Activated naive CD4-positive, alpha-beta T cell treated with anti-CD3 and anti-CD28 coated beads, Interleukin-2, amount 10 ng/mL, durations not matched to agents 7 days and 5 days (primary cell): ENCODE results near the gene RPL13A.
A peak's percentile ranks its signal among the peaks of the same experiment; 100 is the strongest.

ENCODE experiments used
- CTCF ChIA-PET: fragments of 350-600 bp; sonication (Branson Sonifier 250); formaldehyde crosslinking; loops from one replicate; lab custom pipeline; 2021; ENCODE audit warnings: antibody characterized with exemption; lab: Charles Lee
- DNase-seq: peaks from one replicate; pipeline ENCODE4 v3.0.0-alpha.2; 2020
- H3K27ac Mint-ChIP-seq: one replicate; pipeline ENCODE4 v1.8.0; 2021; ENCODE audit warnings: mild to moderate bottlenecking, moderate library complexity, mixed read lengths
- H3K27me3 Mint-ChIP-seq: one replicate; pipeline ENCODE4 v1.8.0; 2021; ENCODE audit warnings: mild to moderate bottlenecking, mixed read lengths
- H3K36me3 Mint-ChIP-seq: one replicate; pipeline ENCODE4 v1.8.0; 2021; ENCODE audit warnings: mixed read lengths
- H3K4me1 Mint-ChIP-seq: one replicate; pipeline ENCODE4 v1.8.0; 2021; ENCODE audit warnings: mixed read lengths
- H3K4me3 Mint-ChIP-seq: one replicate; pipeline ENCODE4 v1.8.0; 2021; ENCODE audit warnings: mild to moderate bottlenecking, moderate library complexity, mixed read lengths
- H3K9me3 Mint-ChIP-seq: one replicate; pipeline ENCODE4 v1.8.0; 2021; ENCODE audit warnings: mixed read lengths

Gene RPL13A

GRCh38 chr19:49475995-49476880 is 11.2 kb upstream of the RPL13A start:
- Mint-ChIP-seq H3K4me3 (peak overlapping the region; percentile 89), H3K27me3 (peaks cover 6% of the 10 kb centered on the region), H3K4me1 (peaks cover 51% of the 10 kb centered on the region), H3K27ac (peak overlapping the region; percentile 90), H3K36me3 (peaks cover 37% of the 10 kb centered on the region), H3K9me3 (no peaks in the 10 kb centered on the region)
- DNase-seq, result peak; percentile 89
- CTCF ChIA-PET, result interaction anchor here (0.6 to 1.4 kb wide), 14 partner anchors 9 to 205 kb away, joined by 3 to 13 read pairs (median 4); partner anchors contain the start of genes ALDH16A1, PIH1D1, RPL13A and RPS11

GRCh38 chr19:49479975-49480628 is 7.3 kb upstream of the RPL13A start:
- H3K4me3 Mint-ChIP-seq, result peak overlapping the region; percentile 31
- no peaks in the 10 kb centered on the region for H3K9me3 Mint-ChIP-seq
- peaks cover 50% of the 10 kb centered on the region for H3K36me3 Mint-ChIP-seq
- CTCF ChIA-PET, result no interaction called here
- H3K4me1 Mint-ChIP-seq, result peaks cover 48% of the 10 kb centered on the region
- no peak for DNase-seq
- H3K27me3 Mint-ChIP-seq, result no peaks in the 10 kb centered on the region
- H3K27ac Mint-ChIP-seq, result peak overlapping the region; percentile 49

GRCh38 chr19:49481020-49481683 is 6.3 kb upstream of the RPL13A start:
- no peak overlapping the region for H3K4me3 Mint-ChIP-seq
- no peaks in the 10 kb centered on the region for H3K27me3 Mint-ChIP-seq
- DNase-seq, result no peak

GRCh38 chr19:49486232-49486631 is 1.2 kb upstream of the RPL13A start:
- no peak overlapping the region for H3K4me3 Mint-ChIP-seq
- H3K9me3 Mint-ChIP-seq, result no peaks in the 10 kb centered on the region
- DNase-seq, result no peak
- peaks cover 8% of the 10 kb centered on the region for H3K27me3 Mint-ChIP-seq
- peaks cover 55% of the 10 kb centered on the region for H3K4me1 Mint-ChIP-seq
- peak overlapping the region; percentile 78 for H3K27ac Mint-ChIP-seq
- peaks cover 69% of the 10 kb centered on the region for H3K36me3 Mint-ChIP-seq
- CTCF ChIA-PET, result interaction anchor here (2.0 kb wide), 1 partner anchor 10 kb away, joined by 13 read pairs; no protein-coding TSS in a partner anchor

More at GRCh38 chr19:49481020-49481683, 6.3 kb upstream of the RPL13A start:
- peak overlapping the region; percentile 58 for H3K27ac Mint-ChIP-seq
- peaks cover 50% of the 10 kb centered on the region for H3K4me1 Mint-ChIP-seq
- H3K36me3 Mint-ChIP-seq, result peaks cover 48% of the 10 kb centered on the region
- CTCF ChIA-PET, result no interaction called here
- H3K9me3 Mint-ChIP-seq, result no peaks in the 10 kb centered on the region

GRCh38 chr19:49486710-49487276 is 615 bp upstream of the RPL13A start:
- Mint-ChIP-seq H3K36me3 (peaks cover 71% of the 10 kb centered on the region), H3K27me3 (peaks cover 8% of the 10 kb centered on the region), H3K4me1 (peaks cover 56% of the 10 kb centered on the region), H3K27ac (peak overlapping the region; percentile 97), H3K4me3 (peak overlapping the region; percentile 100), H3K9me3 (no peaks in the 10 kb centered on the region)
- CTCF ChIA-PET, result interaction anchor here (0.6 kb wide), 1 partner anchor 164 kb away, joined by 6 read pairs; no protein-coding TSS in a partner anchor
- no peak for DNase-seq

DNA sequence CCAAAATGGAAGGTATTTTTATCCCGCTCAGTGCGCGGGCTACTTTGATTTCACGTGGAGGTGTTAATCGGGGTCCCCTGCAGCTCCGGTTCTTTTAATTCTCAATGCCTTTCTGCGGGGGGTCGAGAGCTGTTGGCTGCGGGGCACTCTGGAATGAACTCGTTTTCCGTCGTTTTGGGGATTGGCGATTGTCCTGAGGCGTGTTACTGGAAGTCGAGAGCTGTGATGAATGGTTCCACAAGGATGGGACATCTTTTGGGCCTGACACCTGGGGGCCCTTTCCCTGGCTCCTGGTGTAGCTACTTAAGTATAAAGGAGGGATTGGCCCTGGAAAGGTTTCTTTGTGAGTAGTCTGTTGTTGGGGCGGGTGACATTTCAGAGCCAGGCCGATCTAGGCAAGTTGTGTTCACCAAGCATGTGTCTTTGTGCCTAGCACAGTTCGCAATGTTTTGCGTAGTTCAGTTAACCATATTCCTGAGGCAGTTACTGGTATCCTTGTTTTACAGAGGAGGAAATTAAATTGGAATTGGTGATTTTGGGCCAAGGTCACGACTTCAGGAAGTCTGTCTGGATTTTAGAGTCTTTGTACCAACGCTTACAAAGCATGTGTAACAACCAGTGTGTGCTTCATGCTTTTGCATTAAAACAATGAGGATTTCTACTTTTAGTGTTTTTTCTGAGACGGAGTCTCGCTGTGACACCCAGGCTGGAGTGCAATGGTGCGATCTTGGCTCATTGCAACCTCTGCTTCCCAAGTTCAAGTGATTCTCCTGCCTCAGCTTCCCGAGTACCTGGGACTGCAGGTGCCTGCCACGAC is 846 bp downstream of the RPL13A start:
- H3K4me1 Mint-ChIP-seq, result peaks cover 60% of the 10 kb centered on the region
- H3K4me3 Mint-ChIP-seq, result peak overlapping the region; percentile 100
- H3K27ac Mint-ChIP-seq, result peak overlapping the region; percentile 97
- CTCF ChIA-PET, result interaction anchor here (0.8 to 2.2 kb wide), 2 partner anchors 12 to 15 kb away, joined by 4 to 9 read pairs; partner anchors contain the start of gene FLT3LG
- peaks cover 79% of the 10 kb centered on the region for H3K36me3 Mint-ChIP-seq
- DNase-seq, result no peak
- H3K9me3 Mint-ChIP-seq, result no peaks in the 10 kb centered on the region
- peaks cover 8% of the 10 kb centered on the region for H3K27me3 Mint-ChIP-seq

DNA sequence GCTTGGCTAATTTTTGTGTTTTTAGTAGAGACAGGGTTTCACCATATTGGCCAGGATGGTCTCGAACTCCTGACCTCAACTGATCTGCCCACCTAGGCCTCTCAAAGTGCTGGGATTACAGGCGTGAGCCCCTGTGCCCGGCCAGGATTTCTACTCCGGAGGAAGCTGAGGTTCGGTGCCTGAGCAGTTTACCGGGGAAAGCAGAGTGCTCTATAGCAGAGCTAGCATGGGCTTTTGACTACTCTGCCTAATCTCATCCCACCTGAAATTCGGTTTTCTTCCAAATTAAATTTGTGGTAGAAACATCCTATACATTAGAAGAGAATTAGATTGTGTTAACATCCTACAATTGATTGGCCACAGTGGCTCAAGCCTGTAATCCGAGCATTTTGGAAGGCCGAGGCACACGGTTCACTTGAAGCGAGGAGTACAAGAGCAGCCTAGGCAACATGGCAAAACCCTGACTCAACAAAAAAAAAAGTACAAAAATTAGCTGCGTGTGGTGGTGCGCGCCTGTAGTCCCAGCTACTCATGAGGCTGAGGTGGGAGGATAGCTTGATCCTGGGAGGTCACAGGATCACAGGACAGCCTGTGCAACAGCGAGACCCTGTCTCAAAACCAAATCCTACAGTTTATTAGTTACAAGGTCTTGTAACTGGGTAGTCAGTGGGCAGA is 1.6 kb downstream of the RPL13A start:
- Mint-ChIP-seq H3K36me3 (peaks cover 78% of the 10 kb centered on the region), H3K4me1 (peaks cover 57% of the 10 kb centered on the region), H3K27me3 (peaks cover 8% of the 10 kb centered on the region), H3K27ac (peak overlapping the region; percentile 97), H3K4me3 (peak overlapping the region; percentile 100), H3K9me3 (no peaks in the 10 kb centered on the region)
- CTCF ChIA-PET, result interaction anchor here (1.4 to 2.2 kb wide), 2 partner anchors 16 to 58 kb away, joined by 3 to 9 read pairs; partner anchors contain the start of gene FLT3LG
- no peak for DNase-seq

- Mint-ChIP-seq H3K4me1 (peaks cover 57% of the 10 kb centered on the region), H3K36me3 (peaks cover 76% of the 10 kb centered on the region), H3K4me3 (peak overlapping the region; percentile 100), H3K9me3 (no peaks in the 10 kb centered on the region), H3K27me3 (peaks cover 8% of the 10 kb centered on the region), H3K27ac (peak overlapping the region; percentile 97)
- CTCF ChIA-PET, result interaction anchor here (1.0 to 1.4 kb wide), 2 partner anchors 13 to 57 kb away, joined by 3 to 4 read pairs; no protein-coding TSS in a partner anchor
- no peak for DNase-seq
Observed at GRCh38 chr19:49489601-49490167, 2.3 kb downstream of the RPL13A start.

- H3K4me3 Mint-ChIP-seq, result peak overlapping the region; percentile 100
- peak overlapping the region; percentile 60 for H3K27ac Mint-ChIP-seq
- no peaks in the 10 kb centered on the region for H3K9me3 Mint-ChIP-seq
- DNase-seq, result no peak
- peaks cover 8% of the 10 kb centered on the region for H3K27me3 Mint-ChIP-seq
- H3K4me1 Mint-ChIP-seq, result peaks cover 61% of the 10 kb centered on the region
- peaks cover 75% of the 10 kb centered on the region for H3K36me3 Mint-ChIP-seq
- CTCF ChIA-PET, result interaction anchor here (1.0 to 1.4 kb wide), 2 partner anchors 13 to 56 kb away, joined by 3 to 4 read pairs; no protein-coding TSS in a partner anchor
Observed at GRCh38 chr19:49490287-49491029, 3.0 kb downstream of the RPL13A start.

DNA sequence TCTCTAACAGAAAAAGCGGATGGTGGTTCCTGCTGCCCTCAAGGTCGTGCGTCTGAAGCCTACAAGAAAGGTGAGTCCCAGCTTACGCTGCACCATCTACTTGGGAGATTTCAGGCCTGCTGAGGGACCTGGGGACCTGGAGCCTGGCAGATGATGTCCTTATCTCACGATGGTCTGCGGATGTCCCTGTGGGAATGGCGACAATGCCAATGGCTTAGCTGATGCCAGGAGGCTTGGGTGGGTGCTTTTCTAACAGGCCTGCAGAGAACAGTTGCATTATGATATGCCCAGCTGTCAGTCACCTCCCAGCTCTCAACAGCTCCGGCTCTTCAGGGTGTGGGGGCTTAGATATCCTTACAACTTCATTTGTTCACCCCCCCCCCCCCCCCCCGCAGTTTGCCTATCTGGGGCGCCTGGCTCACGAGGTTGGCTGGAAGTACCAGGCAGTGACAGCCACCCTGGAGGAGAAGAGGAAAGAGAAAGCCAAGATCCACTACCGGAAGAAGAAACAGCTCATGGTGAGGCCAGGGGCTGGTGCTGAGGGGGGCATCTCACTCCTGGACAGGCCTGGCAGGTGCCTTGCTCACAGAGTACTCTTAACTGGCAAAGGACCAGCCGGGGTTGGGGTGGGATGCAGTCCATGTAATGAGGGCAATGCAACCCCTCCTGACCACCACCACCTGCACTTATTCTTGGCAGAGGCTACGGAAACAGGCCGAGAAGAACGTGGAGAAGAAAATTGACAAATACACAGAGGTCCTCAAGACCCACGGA is 3.8 kb downstream of the RPL13A start:
- H3K4me3 Mint-ChIP-seq, result peak overlapping the region; percentile 100
- no peak for DNase-seq
- H3K36me3 Mint-ChIP-seq, result peaks cover 69% of the 10 kb centered on the region
- H3K27ac Mint-ChIP-seq, result peak overlapping the region; percentile 60
- peaks cover 61% of the 10 kb centered on the region for H3K4me1 Mint-ChIP-seq
- H3K27me3 Mint-ChIP-seq, result peaks cover 8% of the 10 kb centered on the region
- CTCF ChIA-PET, result no interaction called here
- no peaks in the 10 kb centered on the region for H3K9me3 Mint-ChIP-seq
